HL-60 (cell line): ENCODE data around the gene PMP22.

Experiments
- DNase-seq, 2 experiments: peaks; one replicate each; pipeline ENCODE4 v3.0.0-alpha.2; 2010 to 2020; ENCODE audit warnings: low read depth in 1 of 2, low spot score in 1 of 2
- H3K27ac ChIP-seq: fragments of 250-450 bp; sonication (Bioruptor Pico); replicated peaks from 2 replicates; pipeline ENCODE4 v1.5.1; 2020; ENCODE audit warnings: mild to moderate bottlenecking, moderate library complexity
- H3K27me3 ChIP-seq: fragments of 250-450 bp; sonication (Bioruptor Pico); 2 replicates; pipeline ENCODE4 v1.5.1; 2021; ENCODE audit warnings: mild to moderate bottlenecking, moderate library complexity; ENCODE audit not compliant: insufficient read depth, poor library complexity, severe bottlenecking
- H3K4me3 ChIP-seq: replicated peaks from 2 replicates; pipeline ENCODE4 v1.5.1; 2011; ENCODE audit warnings: mild to moderate bottlenecking, control low read depth, low read length; ENCODE audit not compliant: insufficient read depth
- CTCF ChIP-seq: IDR thresholded peaks from one replicate; pipeline ENCODE4 v1.5.1; 2011; ENCODE audit warnings: low read length, control low read depth, inconsistent platforms; ENCODE audit not compliant: insufficient read depth
- GABPA ChIP-seq: IDR thresholded peaks from 2 replicates; pipeline ENCODE4 v1.6.1; 2012; ENCODE audit warnings: low read depth
- POLR2AphosphoS5 ChIP-seq: IDR thresholded peaks from 2 replicates; pipeline ENCODE4 v1.6.1; 2012; ENCODE audit warnings: low read depth
- SPI1 ChIP-seq: IDR thresholded peaks from 2 replicates; pipeline ENCODE4 v1.6.1; 2012; ENCODE audit warnings: low read depth, mild to moderate bottlenecking, borderline replicate concordance
- TF ChIP-seq, protein P1 (sequence below): IDR thresholded peaks from 2 replicates; pipeline ENCODE4 v1.6.1; 2012; ENCODE audit warnings: low read depth; ENCODE audit not compliant: insufficient replicate concordance

The PMP22 gene

DNA sequence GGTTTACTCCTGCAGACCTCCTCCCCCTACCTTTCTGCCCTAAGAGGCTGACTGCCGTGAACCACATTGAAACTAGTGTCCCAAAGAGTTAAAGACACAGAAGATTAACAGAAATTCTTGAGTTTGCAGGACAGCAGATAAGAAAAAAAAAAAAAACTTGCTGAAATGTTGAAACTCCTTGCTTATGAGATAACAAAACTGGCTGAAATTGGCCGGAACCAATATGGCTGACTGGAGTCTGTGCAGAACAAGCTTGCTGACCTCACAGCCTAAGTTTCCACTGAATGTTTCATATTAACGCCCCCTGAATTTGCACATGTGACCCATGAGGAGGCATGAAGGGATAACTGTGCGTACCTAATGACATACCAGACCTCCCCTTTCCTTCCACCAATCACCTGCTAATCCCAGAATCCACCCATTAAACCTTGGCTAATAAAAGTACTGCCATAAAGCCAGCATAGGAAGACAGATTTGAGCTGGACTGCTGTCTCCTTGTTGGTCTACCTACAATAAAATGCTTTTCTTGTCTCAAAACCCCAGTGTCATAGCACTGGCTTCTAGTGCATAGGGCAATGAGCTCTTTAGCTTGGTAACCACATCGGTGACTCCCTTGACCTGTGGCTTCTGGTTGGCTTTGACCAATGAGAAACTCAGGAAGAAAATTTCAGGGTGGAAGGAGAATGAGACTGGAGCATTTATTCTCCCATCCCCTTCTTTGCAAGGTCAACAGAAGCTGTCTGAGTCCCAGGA, 80.1 kb downstream of the PMP22 start:
- H3K27ac ChIP-seq = peak overlapping the region; percentile 49
- TF ChIP-seq SPI1 (no peak), POLR2AphosphoS5 (no peak), GABPA (no peak), CTCF (no peak)
- TF ChIP-seq, protein P1, sequence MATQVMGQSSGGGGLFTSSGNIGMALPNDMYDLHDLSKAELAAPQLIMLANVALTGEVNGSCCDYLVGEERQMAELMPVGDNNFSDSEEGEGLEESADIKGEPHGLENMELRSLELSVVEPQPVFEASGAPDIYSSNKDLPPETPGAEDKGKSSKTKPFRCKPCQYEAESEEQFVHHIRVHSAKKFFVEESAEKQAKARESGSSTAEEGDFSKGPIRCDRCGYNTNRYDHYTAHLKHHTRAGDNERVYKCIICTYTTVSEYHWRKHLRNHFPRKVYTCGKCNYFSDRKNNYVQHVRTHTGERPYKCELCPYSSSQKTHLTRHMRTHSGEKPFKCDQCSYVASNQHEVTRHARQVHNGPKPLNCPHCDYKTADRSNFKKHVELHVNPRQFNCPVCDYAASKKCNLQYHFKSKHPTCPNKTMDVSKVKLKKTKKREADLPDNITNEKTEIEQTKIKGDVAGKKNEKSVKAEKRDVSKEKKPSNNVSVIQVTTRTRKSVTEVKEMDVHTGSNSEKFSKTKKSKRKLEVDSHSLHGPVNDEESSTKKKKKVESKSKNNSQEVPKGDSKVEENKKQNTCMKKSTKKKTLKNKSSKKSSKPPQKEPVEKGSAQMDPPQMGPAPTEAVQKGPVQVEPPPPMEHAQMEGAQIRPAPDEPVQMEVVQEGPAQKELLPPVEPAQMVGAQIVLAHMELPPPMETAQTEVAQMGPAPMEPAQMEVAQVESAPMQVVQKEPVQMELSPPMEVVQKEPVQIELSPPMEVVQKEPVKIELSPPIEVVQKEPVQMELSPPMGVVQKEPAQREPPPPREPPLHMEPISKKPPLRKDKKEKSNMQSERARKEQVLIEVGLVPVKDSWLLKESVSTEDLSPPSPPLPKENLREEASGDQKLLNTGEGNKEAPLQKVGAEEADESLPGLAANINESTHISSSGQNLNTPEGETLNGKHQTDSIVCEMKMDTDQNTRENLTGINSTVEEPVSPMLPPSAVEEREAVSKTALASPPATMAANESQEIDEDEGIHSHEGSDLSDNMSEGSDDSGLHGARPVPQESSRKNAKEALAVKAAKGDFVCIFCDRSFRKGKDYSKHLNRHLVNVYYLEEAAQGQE = no peak
- no peaks in the 10 kb centered on the region for H3K27me3 ChIP-seq
- DNase-seq = no peak
- no peak overlapping the region for H3K4me3 ChIP-seq

- Histone ChIP-seq H3K4me3 (no peak overlapping the region), H3K27me3 (no peaks in the 10 kb centered on the region), H3K27ac (no peak overlapping the region)
- DNase-seq = no peak
- TF ChIP-seq GABPA = no peak
- no peak for TF ChIP-seq SPI1
- TF ChIP-seq, protein P1 = no peak
- TF ChIP-seq POLR2AphosphoS5 = no peak
- no peak for TF ChIP-seq CTCF
Observed at GRCh38 chr17:15181816-15182215, 83.3 kb downstream of the PMP22 start.

DNA sequence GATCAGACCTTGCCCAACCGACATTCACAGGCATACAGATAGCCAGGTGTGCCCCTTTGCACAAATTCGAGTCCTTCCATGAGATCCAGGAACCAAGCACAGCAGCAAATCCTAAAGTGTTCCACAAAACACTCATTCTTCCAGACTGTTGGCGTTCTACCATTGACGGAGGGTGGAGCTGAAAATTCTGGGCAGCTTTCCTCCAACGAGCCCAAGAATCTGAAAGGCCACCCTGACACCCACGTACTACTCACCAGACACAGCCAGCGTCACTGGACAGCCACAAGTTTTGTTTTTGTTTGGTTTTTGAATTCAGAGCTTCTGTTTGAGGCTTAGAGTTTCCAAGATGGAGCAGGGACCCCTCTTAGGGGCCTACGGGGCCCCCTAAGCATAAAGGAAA, 83.8 kb downstream of the PMP22 start:
- TF ChIP-seq POLR2AphosphoS5 (no peak), GABPA (no peak), SPI1 (no peak), CTCF (no peak)
- TF ChIP-seq, protein P1 = no peak
- Histone ChIP-seq H3K4me3 (no peak overlapping the region), H3K27ac (no peak overlapping the region), H3K27me3 (no peaks in the 10 kb centered on the region)
- no peak for DNase-seq
